Uterus (tissue), 4 donors: ENCODE results near the gene CAMK2B. TPM values are rescaled to one million over a fixed set of nuclear protein-coding genes. Genes with fewer than 3 reads are reported as not detected.

ENCODE experiments used
- DNase-seq, 2 donors: peaks; one replicate each; pipeline ENCODE4 v3.0.0-alpha.2; 2019 to 2020
- H3K27ac ChIP-seq, 2 donors: fragments of 200-600 bp; sonication (generic); 1 replicate in 1 of 2; 2 replicates in 1 of 2; pipeline ENCODE4 v1.5.1; 2016 to 2018
- H3K27me3 ChIP-seq, 2 donors: fragments of 200-600 bp; sonication (generic); one replicate each; pipeline ENCODE4 v1.5.1; 2018 to 2019; ENCODE audit warnings: control low read depth in 1 of 2
- H3K36me3 ChIP-seq, 2 donors: fragments of 200-600 bp; sonication (generic); one replicate each; pipeline ENCODE4 v1.5.1; 2019; ENCODE audit warnings: control low read depth in 1 of 2
- H3K4me1 ChIP-seq, 2 donors: fragments of 200-600 bp; sonication (generic); one replicate each; pipeline ENCODE4 v1.5.1; 2018 to 2019; ENCODE audit warnings: control low read depth in 1 of 2
- H3K4me3 ChIP-seq, 2 donors: fragments of 200-600 bp; sonication (generic); 1 replicate in 1 of 2; 2 replicates in 1 of 2; pipeline ENCODE4 v1.5.1; 2018 to 2019; ENCODE audit warnings: mild to moderate bottlenecking in 1 of 2
- H3K9me3 ChIP-seq, 2 donors: fragments of 200-600 bp; sonication (generic); one replicate each; pipeline ENCODE4 v1.5.1; 2019; ENCODE audit warnings: control low read depth in 1 of 2
- CTCF ChIP-seq, 4 experiments: fragments of 200-600 bp in 2 of 4; fragments of 450-650 bp in 2 of 4; sonication (generic) in 2 of 4; IDR thresholded peaks; one replicate each; pipeline ENCODE4 v1.5.1; 2016 to 2019; ENCODE audit warnings: antibody characterized with exemption in 4 of 4, mild to moderate bottlenecking in 2 of 4, moderate library complexity in 1 of 4
- POLR2A ChIP-seq, 2 donors: fragments of 450-650 bp; IDR thresholded peaks; one replicate each; pipeline ENCODE4 v1.6.1; 2016; ENCODE audit warnings: antibody characterized with exemption in 2 of 2, mild to moderate bottlenecking in 1 of 2, moderate library complexity in 1 of 2
- intact Hi-C: fragments of 100-400 bp; cut with DNase I; formaldehyde crosslinking; loops from one replicate; pipeline ENCODE4 v1.15.1; 2023; ENCODE audit warnings: low total_unique reads
- total RNA-seq, 4 donors: library from RNA; depleted of rRNA in 3 of 4; stranded (reverse); fragments of >200 nt in 3 of 4; gene quantifications; one replicate each; pipeline versions ENCODE4 v1.1.0 to v1.2.4, GENCODE V29; 2014 to 2023
- donor health status: DM: yes; HTN: yes; CAD: no.

CAMK2B gene
- total RNA-seq, 4 donors from 2014 or later: 0.40 to 1.1 TPM; not detected in 2

GRCh38 chr7:44191171-44191570 lies 134.2 kb downstream of the CAMK2B start:
- intact Hi-C loops: no loop called here
- Histone ChIP-seq H3K9me3 (no peaks in the 10 kb centered on the region), H3K36me3 (no peaks in the 10 kb centered on the region), H3K27me3 (no peaks in the 10 kb centered on the region), H3K27ac (no peak overlapping the region), H3K4me1 (no peaks in the 10 kb centered on the region), H3K4me3 (no peak overlapping the region)
- DNase-seq: no peak
- no peak for TF ChIP-seq POLR2A (IDR thresholded peaks at IDR 0.05)
- TF ChIP-seq CTCF (IDR thresholded peaks at IDR 0.05): no peak

- no peak overlapping the region for H3K4me3 ChIP-seq
- no peak for DNase-seq
- TF ChIP-seq CTCF (IDR thresholded peaks at IDR 0.05): no peak
- no peaks in the 10 kb centered on the region for H3K27me3 ChIP-seq
- intact Hi-C loops: no loop called here
- no peaks in the 10 kb centered on the region for H3K4me1 ChIP-seq
- H3K36me3 ChIP-seq: no peaks in the 10 kb centered on the region
- H3K9me3 ChIP-seq: no peaks in the 10 kb centered on the region
- H3K27ac ChIP-seq: no peak overlapping the region
Observed at GRCh38 chr7:44189993-44190872, 135.2 kb downstream of the CAMK2B start.

- H3K36me3 ChIP-seq: no peaks in the 10 kb centered on the region
- TF ChIP-seq POLR2A (IDR thresholded peaks at IDR 0.05) (no peak), CTCF (IDR thresholded peaks at IDR 0.05) (no peak)
- H3K27me3 ChIP-seq: no peaks in the 10 kb centered on the region
- H3K27ac ChIP-seq: no peak within 1 kb of the TSS
- no peak for DNase-seq
- no peaks in the 10 kb centered on the region for H3K9me3 ChIP-seq
- no peak within 1 kb of the TSS for H3K4me3 ChIP-seq
- intact Hi-C loops: no loop called here
- H3K4me1 ChIP-seq: no peaks in the 10 kb centered on the region
Observed at GRCh38 chr7:44189286-44189992, 136.0 kb downstream of the CAMK2B start, which contains the start of gene GCK. GCK (minus strand) TSS chr7:44189439; CDS start chr7:44188953, 486 bp downstream.

- Histone ChIP-seq H3K27me3 (no peaks in the 10 kb centered on the region), H3K4me3 (no peak overlapping the region), H3K36me3 (no peaks in the 10 kb centered on the region), H3K9me3 (no peaks in the 10 kb centered on the region), H3K4me1 (no peaks in the 10 kb centered on the region), H3K27ac (no peak overlapping the region)
- DNase-seq: no peak
- intact Hi-C loops: no loop called here
- TF ChIP-seq CTCF (IDR thresholded peaks at IDR 0.05) (no peak), POLR2A (IDR thresholded peaks at IDR 0.05) (no peak)
Observed at GRCh38 chr7:44188480-44189225, 136.7 kb downstream of the CAMK2B start.
